Loucy (cell line): ENCODE measurements around the gene ALK.

ENCODE experiments used
- H2AFZ ChIP-seq: fragments of 200-600 bp; sonication (generic); 2 replicates; pipeline ENCODE4 v1.6.0; 2016; ENCODE audit warnings: antibody characterized with exemption, mild to moderate bottlenecking, low read length, moderate library complexity
- H3F3A ChIP-seq: fragments of 200-600 bp; 2 replicates; pipeline ENCODE4 v1.6.0; 2016; ENCODE audit warnings: antibody characterized with exemption, low read depth, mild to moderate bottlenecking
- H3K27me3 ChIP-seq: fragments of 200-600 bp; sonication (generic); 2 replicates; pipeline ENCODE4 v1.6.1; 2014; ENCODE audit warnings: low read length, mild to moderate bottlenecking; ENCODE audit not compliant: insufficient read depth, poor library complexity, severe bottlenecking
- H3K36me3 ChIP-seq: fragments of 200-600 bp; sonication (generic); 2 replicates; pipeline ENCODE4 v1.6.1; 2016; ENCODE audit warnings: low read length; ENCODE audit not compliant: insufficient read depth
- H3K4me1 ChIP-seq: fragments of 200-600 bp; sonication (generic); 2 replicates; pipeline ENCODE4 v1.5.1; 2014; ENCODE audit warnings: low read length, mild to moderate bottlenecking; ENCODE audit not compliant: insufficient read depth, poor library complexity, severe bottlenecking
- H3K4me2 ChIP-seq: fragments of 200-600 bp; sonication (generic); 2 replicates; pipeline ENCODE4 v1.6.0; 2014; ENCODE audit warnings: antibody characterized with exemption, low read length, low read depth, mild to moderate bottlenecking; ENCODE audit not compliant: poor library complexity, severe bottlenecking
- H3K4me3 ChIP-seq: fragments of 200-600 bp; sonication (generic); 2 replicates; pipeline ENCODE4 v1.5.1; 2014; ENCODE audit warnings: low read length, mild to moderate bottlenecking, mixed read lengths; ENCODE audit not compliant: poor library complexity, severe bottlenecking
- H3K79me2 ChIP-seq: fragments of 200-600 bp; sonication (generic); 2 replicates; pipeline ENCODE4 v1.6.1; 2014; ENCODE audit warnings: low read length; ENCODE audit not compliant: insufficient read depth
- H3K9ac ChIP-seq: fragments of 200-600 bp; sonication (generic); 2 replicates; pipeline ENCODE4 v1.6.0; 2014; ENCODE audit warnings: mild to moderate bottlenecking, low read depth, low read length, moderate library complexity; ENCODE audit not compliant: poor library complexity, severe bottlenecking
- H3K9me2 ChIP-seq: fragments of 200-600 bp; sonication (generic); replicated peaks from 2 replicates; pipeline ENCODE4 v1.6.1; 2016; ENCODE audit warnings: low read depth, low read length, mixed read lengths
- H3K9me3 ChIP-seq: fragments of 200-600 bp; sonication (generic); 2 replicates; pipeline ENCODE4 v1.6.1; 2014; ENCODE audit warnings: mild to moderate bottlenecking, antibody characterized with exemption, low read length, low read depth; ENCODE audit not compliant: insufficient read depth
- H4K20me1 ChIP-seq: fragments of 200-600 bp; sonication (generic); 2 replicates; pipeline ENCODE4 v1.6.0; 2014; ENCODE audit warnings: antibody characterized with exemption, low read length, mild to moderate bottlenecking; ENCODE audit not compliant: insufficient read depth, poor library complexity, severe bottlenecking
- CTCF ChIP-seq: fragments of 200-600 bp; sonication (generic); conservative IDR thresholded peaks from 2 replicates; pipeline ENCODE4 v1.5.1; 2014; ENCODE audit warnings: mild to moderate bottlenecking, antibody characterized with exemption, low read length
- EZH2phosphoT487 ChIP-seq: fragments of 200-600 bp; IDR thresholded peaks from 2 replicates; pipeline ENCODE4 v1.6.1; 2018; ENCODE audit warnings: antibody characterized with exemption, mild to moderate bottlenecking, moderate library complexity, borderline replicate concordance

The ALK gene

GRCh38 chr2:29528371-29528770 lies 393.0 kb downstream of the ALK start:
- no peaks in the 10 kb centered on the region for H3K79me2 ChIP-seq
- H3K27me3 ChIP-seq, result no peaks in the 10 kb centered on the region
- TF ChIP-seq CTCF, result no peak
- TF ChIP-seq EZH2phosphoT487, result no peak
- H3K4me2 ChIP-seq, result no peak overlapping the region
- H2AFZ ChIP-seq, result no peak overlapping the region
- H3K36me3 ChIP-seq, result no peaks in the 10 kb centered on the region
- no peak overlapping the region for H3K9ac ChIP-seq
- H3K4me3 ChIP-seq, result no peak overlapping the region
- no peaks in the 10 kb centered on the region for H3F3A ChIP-seq
- H4K20me1 ChIP-seq, result no peaks in the 10 kb centered on the region
- H3K4me1 ChIP-seq, result no peaks in the 10 kb centered on the region
- no peaks in the 10 kb centered on the region for H3K9me3 ChIP-seq
- no peaks in the 10 kb centered on the region for H3K9me2 ChIP-seq

- Histone ChIP-seq H3K27me3 (no peaks in the 10 kb centered on the region), H3F3A (no peaks in the 10 kb centered on the region), H3K79me2 (no peaks in the 10 kb centered on the region), H3K9me2 (no peaks in the 10 kb centered on the region), H3K36me3 (no peaks in the 10 kb centered on the region), H3K4me2 (no peak overlapping the region), H3K4me3 (no peak overlapping the region), H2AFZ (no peak overlapping the region), H3K9ac (no peak overlapping the region), H4K20me1 (no peaks in the 10 kb centered on the region), H3K4me1 (no peaks in the 10 kb centered on the region), H3K9me3 (no peaks in the 10 kb centered on the region)
- no peak for TF ChIP-seq CTCF
- no peak for TF ChIP-seq EZH2phosphoT487
Measured at GRCh38 chr2:29527947-29528346, 393.4 kb downstream of the ALK start.

- H3K4me3 ChIP-seq, result no peak overlapping the region
- H3K79me2 ChIP-seq, result no peaks in the 10 kb centered on the region
- H3K27me3 ChIP-seq, result no peaks in the 10 kb centered on the region
- H4K20me1 ChIP-seq, result no peaks in the 10 kb centered on the region
- H2AFZ ChIP-seq, result no peak overlapping the region
- H3K9me3 ChIP-seq, result no peaks in the 10 kb centered on the region
- TF ChIP-seq EZH2phosphoT487 (no peak), CTCF (no peak; the same call in 1 of the 2 replicates)
- no peaks in the 10 kb centered on the region for H3K9me2 ChIP-seq
- no peaks in the 10 kb centered on the region for H3K4me1 ChIP-seq
- H3F3A ChIP-seq, result no peaks in the 10 kb centered on the region
- no peak overlapping the region for H3K9ac ChIP-seq
- H3K4me2 ChIP-seq, result no peak overlapping the region
- no peaks in the 10 kb centered on the region for H3K36me3 ChIP-seq
Measured at GRCh38 chr2:29526587-29527586, 394.5 kb downstream of the ALK start.
